Activated CD4-positive, CD25-positive, alpha-beta regulatory T cell treated with anti-CD3 and anti-CD28 coated beads, Interleukin-2, amount 50 U/mL, for 24 hours (primary cell): ENCODE results near the gene GHRH.

Experiments used
- ATAC-seq, 2 donors: fragments of 150-1000 bp; cut with Tn5 transposase; one replicate each; pipeline ENCODE4 v1.10.0; 2021; ENCODE audit warnings: mild to moderate bottlenecking in 1 of 2, moderate library complexity in 1 of 2

GHRH gene, protein sequence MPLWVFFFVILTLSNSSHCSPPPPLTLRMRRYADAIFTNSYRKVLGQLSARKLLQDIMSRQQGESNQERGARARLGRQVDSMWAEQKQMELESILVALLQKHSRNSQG

DNA sequence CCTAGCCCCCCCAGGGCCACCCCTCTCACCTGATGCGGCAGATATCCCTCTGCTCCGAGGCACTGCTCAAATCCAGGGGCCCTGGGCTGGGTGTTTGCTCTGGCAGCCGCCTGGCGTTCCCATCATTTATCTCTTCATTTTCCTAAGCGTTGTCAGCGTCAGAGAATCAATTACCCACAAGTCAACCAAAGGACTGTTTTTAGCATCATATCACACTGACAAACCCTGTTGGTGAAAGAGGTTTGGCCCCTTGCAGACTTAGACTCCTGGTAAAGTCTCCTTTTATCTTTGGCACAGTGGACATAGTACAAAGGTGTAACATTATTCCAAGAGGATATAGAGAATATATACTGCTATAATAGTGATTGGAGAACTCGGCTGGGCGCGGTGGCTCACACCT lies at the start of gene GHRH:
GHRH (minus strand) TSS at position 101 of the 400 bp plus-strand sequence. CDS start 4,925 bp downstream, outside the sequence.
- ATAC-seq, result no peak

DNA sequence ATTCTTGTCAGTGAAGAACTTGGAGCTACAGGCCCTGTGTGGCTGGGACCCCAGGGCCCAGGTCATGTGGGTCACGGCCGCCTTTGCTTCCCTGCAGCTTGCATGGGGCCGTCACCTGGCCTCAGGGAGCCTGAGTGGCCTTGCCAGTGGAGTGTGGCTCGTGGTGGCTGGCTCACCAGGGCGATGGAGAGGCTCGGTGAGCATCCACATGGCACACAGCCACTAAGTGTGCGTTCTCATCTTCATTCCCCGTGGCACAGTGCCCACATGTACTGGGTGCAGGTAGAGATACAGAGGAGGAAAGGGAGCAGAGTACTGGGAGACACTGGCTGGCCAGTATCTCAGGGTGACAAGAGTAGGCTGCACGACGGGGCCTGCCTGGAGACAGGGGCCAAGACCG lies 49.3 kb upstream of the GHRH start:
- no peak for ATAC-seq

DNA sequence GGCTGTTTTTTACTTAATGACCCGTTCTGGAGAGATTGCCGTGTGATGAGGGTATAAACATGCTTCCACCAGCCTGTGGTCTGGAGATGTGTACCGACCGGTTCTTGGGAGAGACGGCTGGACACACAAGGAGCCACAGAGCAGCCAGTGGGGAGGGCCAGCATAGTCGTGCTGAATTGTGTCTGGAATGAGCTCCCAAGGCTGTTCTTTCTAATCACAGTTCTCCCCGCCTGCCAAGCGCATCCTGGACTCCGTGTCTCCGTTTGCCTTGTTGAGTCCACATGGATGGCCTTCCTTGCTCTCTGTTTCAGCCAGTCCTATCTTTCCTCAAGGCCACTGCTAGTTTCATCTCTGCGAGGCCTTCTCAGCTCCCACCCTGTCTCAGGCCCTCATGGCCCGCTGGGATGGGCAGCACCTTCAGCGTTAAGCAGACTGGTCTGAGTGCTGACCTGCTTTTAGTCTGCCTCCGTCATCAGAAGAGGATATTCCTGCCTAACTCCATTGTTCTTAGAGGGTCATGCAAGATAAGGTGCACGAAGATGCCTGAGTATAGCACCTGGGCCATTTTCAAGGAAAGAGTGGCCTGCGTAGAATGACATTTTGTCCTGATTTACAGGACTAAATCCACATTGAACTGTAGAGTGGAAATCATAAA lies 48.4 kb upstream of the GHRH start:
- no peak for ATAC-seq

DNA sequence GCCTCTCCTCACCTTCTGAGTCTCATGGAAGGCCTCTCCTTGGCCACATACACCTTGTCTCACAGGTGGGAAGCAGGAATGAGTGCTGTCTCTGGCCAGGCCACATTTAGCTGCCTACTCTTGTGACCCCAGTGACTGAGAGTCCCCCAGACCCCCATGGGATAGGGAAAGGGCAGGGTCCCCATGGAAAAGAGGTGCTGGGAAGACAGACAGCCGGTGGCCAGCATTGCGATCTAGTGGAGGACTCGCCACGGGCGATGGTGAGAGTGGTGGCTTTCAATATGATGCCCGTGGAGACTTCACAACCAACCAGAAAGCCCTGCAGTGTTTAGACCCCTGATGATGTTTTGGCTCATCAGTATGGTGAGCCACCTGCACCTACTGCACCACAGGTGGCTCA lies 47.7 kb upstream of the GHRH start:
- ATAC-seq, result no peak

DNA sequence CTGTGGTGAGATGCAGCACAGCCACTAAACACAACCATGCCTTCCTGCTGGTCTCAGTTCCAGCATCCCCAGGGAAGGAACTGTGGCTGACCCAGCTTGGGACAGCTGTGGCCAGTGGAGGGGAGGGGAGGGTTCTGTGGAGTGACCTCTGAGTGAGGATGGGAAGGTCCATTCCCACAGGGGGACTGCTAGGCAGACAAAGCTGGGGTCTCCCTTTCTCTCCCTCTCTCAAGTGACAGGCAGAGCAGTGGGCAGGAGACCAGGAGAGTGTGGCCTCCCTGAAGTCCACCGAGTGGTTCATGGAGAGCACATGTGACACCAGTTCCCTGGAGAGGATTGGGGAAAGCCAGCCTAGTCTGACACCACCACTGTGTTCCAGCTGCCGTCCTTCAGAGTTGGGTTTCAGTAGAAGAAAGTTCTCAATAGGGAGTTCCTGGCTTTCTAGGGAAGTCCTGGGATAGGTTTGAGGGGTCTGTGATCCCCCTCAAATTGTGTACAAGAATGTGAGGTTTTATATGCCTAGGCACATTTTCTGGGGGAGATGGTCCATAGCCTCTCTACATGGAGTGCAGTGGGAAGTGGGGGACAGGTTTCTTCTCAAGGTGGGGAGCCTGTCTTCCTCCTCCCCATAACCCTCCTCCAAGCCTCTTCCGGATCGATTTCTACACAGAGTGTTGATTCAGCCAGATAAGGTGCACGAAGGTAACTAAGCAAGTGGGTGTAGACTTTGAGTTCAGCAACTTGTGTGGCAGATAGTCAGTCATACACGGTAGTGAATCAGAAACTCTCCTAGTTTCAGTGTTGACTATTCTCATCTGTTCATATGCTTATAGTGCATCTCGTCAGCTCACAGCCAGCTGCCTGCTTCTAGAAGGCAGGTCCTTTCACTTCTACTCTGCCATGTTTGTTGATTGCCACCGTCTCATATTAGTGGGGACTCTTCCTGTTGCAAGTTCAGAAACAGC lies 46.8 kb upstream of the GHRH start:
- peak; percentile 96 to 99 for ATAC-seq

DNA sequence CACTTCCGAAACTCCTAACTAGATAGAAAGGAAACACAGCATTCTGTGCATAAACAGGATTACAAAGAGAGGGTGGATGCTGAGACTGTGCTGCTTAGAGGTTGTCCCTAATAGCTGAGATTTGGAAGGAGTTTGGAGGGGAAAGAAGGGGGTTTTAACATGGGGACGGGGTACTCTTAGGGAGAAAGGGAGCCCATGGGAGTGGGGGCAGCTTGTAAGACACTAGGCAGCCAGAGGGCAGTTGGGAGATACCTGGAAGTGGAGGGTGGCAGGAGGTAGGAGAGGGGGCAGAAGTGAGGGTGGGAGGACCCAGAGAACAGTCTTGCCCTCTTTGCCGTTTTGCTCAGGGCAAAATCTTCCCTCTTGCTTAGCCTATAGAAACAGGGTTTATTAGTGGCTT lies 44.2 kb upstream of the GHRH start:
- ATAC-seq, result no peak

DNA sequence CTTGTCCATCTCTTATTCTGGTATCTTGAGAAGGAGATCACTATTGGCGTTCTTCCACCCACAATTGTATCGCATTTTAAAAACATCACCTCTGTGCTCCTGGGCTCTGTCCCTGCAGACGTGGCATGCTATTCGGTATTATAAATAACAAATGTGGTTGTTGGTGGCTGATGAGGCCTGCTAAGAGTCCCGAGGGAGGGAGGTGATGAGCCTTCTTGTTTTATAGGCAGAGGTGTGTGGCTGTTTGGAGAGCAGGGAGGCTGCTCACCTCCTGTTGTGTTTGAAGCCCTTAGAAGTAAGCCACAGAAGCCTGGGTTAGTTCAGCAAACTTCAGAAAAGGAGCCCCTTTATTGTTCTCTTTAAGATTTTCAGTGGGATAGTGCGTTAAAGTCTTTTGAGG lies 43.5 kb upstream of the GHRH start:
- no peak for ATAC-seq

DNA sequence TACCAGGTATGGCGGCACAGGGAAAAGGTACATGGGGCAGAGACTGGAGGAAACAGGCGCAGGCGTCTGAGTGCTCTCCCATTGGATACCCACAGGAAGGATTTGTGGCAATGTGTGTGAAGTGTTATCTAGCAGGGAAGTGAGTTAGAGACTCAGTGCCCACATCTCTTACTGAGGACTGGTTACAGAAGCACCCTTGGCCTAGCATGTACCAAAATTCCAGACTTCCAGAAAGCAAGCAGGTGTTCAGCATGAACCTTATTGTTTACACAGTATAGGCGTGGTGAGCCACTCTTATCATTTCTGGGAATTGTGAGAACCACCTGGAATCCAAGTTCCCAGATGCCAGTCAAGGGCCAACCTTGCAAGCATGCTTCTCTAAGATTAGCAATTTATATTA lies 42.0 kb upstream of the GHRH start:
- ATAC-seq, result no peak

DNA sequence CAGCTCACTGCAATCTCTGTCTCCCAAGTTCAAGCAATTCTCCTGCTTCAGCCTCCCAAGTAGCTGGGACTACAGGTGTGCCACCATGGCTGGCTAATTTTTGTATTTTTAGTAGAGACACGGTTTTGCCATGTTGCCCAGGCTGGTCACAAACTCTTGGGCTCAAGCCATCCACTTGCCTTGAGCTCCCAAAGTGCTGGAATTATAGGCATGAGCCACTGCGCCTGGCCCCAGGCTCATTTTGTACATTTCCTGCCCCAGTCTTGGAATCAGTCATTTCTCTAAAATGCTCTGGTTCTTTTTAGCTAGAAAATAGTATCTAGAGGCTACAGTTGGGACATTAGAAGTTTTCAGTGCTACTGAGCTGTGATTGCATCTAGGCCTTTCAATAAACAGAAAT lies 41.4 kb upstream of the GHRH start:
- ATAC-seq, result no peak

DNA sequence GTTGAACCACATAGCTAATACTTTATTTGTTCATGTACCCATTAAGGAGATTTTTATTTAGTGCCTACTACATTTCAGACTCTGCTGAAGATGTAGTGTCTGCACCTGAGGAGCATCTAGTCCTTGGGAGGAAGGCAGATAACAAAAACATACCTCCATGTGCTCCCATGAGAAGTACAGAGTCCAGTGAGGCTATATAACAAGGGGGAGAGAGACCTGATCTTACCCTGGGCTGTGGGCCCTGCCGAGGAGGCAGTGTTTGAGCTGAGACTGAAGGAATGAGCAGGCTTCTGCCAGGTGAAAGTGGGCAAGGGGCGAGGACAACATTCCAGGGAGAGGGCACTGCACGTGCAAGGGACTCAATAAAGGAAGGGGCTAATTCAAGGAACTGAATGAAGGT lies 39.9 kb upstream of the GHRH start:
- no peak for ATAC-seq

DNA sequence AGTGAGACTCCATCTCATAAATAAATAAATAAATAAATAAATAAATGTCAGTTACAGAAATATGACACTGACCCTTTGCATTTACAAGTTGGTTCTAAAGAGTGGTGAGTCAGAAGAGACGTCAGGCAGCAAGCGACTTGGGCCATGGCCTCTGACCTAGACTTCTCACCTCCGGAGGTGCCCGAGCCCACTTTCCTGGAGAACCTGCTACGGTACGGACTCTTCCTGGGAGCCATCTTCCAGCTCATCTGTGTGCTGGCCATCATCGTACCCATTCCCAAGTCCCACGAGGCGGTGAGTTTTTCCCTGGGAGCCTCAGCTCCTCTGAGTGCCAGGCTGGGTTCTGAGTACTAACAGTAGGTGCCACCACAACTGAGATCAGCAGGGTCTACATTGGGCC lies 39.5 kb upstream of the GHRH start:
- no peak for ATAC-seq

DNA sequence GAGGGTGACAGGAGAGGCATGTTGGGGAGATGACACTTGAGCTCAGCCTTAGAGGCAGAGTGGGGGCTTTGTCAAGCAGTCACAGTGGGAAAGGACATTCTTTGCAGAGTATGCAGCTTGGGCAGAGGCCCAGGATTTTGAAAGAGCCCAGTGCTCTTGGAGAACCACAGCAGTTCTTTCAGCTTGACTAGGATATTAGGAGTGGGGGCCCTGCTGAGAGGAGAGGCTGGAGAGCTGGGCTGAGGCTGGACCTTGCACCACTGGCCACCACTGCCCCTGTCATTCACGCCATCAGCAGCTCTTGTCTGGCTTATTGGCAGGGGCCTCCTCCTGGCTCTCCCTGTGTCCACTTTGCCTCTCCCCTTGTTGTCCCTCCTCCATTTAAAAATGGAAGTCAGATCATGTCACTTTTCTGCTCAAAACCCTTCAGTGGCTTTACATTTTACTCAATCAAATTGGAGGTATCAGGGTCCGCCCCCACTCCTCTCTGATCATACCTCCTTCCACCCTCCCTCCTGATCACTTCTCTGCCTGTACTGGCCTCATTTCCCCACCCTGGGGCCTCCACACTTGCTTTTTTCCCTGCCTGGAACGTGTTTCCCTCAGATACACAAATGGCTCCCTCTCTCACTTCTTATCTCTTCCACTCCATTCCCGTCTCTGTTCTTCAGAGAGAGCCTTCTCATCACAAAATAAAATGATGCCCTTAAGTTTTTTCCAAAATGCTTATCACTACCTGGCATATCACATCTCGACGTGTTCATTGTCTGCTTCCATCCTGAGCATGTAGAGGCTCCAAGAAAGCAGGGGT lies 38.3 kb upstream of the GHRH start:
- no peak for ATAC-seq

DNA sequence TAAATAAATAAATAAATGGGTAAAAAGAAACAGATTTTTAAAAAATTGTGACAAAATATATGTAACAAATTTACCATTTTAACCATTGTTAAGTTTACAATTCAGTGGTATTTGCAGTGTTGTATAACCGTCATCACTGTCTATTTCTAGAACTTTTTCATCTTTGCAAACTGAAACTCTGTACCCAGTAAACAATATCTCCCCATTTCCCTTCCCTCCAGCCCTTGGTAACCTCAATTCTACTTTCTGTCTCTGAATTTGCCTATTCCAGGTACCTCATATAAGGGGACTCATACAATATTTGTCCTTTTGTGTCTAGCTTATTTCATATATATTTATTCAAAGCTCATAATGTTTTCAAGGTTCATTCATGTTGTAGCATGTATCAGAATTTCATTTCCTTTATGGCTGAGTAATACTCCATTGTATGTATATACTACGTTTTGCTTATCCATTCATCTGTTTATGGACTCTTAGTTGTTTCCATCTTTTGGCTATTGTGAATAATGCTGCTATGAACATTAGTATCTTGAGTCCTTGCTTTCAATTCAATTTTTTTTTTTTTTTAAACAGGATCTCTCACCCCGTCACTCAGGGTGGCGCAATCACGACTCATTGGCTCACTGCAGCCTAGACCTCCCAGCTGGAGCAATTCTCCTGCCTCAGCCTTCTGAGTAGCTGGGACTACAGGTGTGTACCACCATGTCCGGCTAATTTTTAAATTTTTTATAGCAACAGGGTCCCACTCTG lies 36.8 kb upstream of the GHRH start:
- ATAC-seq, result no peak

DNA sequence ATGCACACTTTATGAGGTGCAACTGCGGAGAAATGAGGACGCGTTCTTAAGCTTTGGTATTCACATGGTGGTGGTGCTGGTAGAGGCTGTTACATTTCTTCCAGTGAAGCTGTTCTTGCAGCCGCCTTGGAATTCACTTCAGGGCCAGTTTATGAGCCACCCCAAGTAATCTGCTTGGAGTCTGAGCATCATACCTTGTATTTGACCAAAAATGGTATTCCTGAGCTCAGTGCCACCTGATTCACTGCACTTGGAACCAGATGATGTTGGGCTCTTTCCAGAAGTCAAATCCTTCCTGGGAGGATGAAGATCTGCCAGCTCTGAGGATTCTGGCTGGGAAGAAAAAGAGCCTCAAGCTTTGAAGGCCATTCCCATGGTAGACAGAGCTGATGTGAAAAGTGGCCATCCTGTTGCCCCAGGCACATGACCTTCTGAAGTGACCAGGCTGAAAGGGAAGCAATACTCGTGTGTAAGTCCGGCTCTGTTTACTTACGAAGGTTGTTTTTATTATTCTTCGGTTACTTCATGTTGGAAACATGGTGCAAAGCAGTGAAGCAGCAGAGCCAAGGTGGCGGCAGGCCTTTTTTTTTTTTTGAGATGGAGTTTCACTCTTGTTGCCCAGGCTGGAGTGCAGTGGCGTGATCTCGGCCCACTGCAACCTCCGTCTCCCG lies 35.6 kb upstream of the GHRH start:
- ATAC-seq, result no peak

DNA sequence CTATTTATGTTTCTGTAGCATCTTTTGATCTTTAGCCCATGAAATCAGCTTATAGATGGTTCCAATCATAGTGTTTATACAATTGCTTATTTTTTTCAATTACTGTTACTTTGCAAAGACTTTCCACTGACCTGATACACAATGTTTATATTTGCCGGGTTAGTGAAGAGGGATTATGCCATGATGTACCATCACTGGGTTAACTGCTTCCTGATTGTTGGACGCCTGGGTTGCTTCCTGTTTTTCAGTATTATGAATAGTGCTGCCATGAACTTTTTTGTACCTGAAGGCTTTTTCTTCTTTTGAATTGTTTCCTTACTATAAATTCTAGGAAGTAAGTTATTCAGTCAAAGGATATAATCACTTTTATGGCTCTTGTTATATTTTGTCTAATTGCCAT lies 34.8 kb upstream of the GHRH start:
- no peak for ATAC-seq

DNA sequence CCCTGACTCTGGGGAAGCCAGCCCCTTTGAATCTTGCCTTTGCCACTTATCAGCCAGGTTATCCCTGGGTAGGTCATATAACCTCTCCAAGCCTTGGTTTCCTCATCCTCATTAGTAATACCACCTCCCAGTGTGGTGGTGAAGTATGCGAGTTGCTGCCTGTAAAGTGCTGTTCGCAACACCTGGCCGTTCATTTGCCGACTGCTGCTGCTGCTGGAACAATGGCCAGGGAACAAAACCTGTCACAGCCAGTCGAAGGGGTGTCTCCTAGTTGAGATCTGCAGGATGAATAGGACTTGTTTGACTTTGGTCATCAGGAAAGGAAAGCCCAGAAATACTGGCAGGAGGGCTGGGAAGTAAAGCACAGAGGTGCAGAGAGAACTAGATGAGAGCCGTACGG lies 34.0 kb upstream of the GHRH start:
- no peak for ATAC-seq

DNA sequence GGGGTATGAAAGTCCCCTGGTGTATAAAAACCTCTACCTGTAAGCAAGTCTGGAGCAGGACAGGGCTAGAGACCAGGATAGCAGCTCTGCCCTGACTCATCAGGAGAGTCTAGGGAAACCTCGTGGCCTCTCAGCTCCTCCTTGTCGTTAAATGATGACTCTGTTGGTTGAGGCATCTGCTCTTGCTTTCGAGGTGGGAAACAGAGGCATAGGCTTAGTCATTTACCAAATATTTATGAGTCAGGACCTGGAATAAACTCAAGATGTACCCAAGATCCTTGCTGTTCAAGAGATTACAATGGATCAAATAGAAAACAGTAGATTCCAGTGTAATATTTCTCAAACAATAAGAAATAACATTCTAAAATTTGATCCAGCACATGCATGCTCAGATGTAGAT lies 33.4 kb upstream of the GHRH start:
- ATAC-seq, result peak in 1 of 2 donors; percentile 45

DNA sequence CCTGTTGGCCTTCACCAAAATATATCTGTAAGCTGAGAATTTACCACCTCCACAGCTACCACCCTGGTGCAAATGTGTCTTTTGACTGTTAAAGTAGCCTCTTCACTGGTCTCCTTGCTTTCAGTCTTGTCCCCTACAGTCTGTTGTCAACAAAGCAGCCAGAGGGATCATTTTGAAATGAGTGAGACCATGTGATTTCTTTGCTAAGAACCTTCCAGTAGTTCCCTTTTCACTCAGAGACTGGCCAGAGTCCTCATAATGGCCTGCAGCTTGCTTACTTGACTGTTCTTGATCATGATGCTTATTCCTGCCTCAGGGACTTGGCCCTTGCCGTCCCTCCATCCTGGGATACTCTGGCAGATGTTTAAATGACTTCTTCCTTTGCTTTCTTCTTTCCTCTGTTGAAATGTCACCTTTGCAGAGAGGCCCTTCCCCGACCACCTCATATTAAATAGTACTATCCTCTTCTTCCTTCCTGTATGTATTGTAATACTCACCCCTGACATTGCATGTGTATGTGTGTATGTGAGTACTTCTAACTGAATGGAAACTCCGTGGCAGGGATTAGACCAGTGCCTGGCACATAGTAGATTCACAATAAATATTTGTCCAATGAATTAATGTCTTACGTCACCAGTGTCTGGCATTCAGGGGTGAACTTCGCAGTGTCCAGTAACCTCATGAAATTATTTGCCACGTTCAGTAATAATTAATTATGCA lies 32.8 kb upstream of the GHRH start:
- no peak for ATAC-seq

DNA sequence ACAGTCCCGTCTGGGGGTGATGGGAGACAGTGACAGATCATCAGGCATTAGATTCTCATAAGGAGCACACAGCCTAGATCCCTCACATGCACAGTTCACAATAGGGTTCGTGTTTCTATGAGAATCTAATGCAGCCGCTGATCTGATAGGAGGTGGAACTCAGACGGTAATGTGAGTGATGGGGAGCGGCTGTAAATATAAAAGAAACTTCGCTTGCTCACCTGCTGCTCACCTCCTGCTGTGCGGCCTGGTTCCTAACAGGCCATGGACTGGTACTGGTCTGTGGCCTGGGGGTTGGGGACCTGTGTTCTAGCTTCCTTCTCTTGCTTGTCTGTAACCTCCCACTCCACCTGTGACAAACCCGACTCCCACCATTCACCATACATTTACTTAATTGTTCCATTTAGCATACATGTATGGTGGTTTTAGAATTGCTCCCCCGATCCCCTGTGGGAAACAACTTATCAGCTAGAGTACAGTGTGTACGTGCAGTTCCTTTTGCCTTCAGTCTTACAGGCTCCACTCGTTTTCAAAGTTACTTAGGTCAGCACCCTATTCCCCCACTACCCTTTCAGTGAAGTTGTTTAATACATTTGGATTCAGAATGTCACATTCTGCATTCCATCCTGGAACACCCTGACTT lies 31.8 kb upstream of the GHRH start:
- ATAC-seq, result no peak

DNA sequence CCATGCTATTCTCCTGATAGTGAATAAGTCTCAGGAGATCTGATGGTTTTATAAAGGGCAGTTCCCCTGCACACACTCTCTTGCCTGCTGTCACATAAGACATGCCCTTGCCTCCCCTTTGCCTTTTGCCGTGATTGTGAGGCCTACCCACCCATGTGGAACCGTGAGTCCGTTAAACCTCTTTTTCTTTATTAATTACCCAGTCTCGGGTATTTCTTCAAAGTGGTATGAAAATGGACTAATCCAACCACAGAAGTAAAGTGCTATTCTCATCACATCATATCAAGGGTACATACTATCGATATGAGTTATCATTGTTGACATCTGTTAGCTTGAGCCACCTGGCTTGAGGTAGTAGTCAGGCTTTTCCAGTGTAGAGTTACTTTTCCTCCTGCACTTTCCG lies 30.1 kb upstream of the GHRH start:
- no peak for ATAC-seq
